Choroid plexus epithelial cell (primary cell): ENCODE measurements around the gene LMAN1L.

Experiments used
- DNase-seq: peaks from one replicate; pipeline ENCODE4 v3.0.0-alpha.2; 2010; ENCODE audit warnings: low read depth
- H3K4me3 ChIP-seq: 2 replicates; pipeline ENCODE4 v1.5.1; 2011; ENCODE audit warnings: low read depth, mild to moderate bottlenecking, control low read depth, low read length, moderate library complexity
- TF ChIP-seq, protein P1 (sequence below): conservative IDR thresholded peaks from 2 replicates; pipeline ENCODE4 v1.5.1; 2011; ENCODE audit warnings: low read depth, mild to moderate bottlenecking, control low read depth, inconsistent platforms, low read length, moderate library complexity

The LMAN1L gene

DNA sequence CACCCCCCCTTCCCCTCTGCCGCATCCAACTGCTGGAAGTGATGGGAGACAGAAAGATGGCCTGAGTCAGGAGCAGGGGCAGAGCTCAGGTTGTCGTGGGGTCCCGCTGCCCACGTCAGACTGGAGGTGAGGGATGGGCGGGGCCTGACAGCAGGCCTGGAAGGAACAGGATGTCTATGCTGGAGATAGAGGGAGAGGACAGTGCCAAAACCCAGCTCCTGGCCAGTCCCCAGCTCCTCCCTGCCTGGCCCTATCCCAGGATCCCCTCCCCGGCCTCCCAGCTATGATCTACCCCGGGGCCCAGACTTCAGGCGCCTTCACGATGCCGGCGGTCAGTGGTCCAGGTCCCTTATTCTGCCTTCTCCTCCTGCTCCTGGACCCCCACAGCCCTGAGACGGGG lies at the start of gene LMAN1L:
TSS of gene LMAN1L (plus strand) at position 303 of the 400 bp plus-strand sequence. CDS start at position 323, 20 bp downstream.
- no peak within 1 kb of the TSS for H3K4me3 ChIP-seq
- DNase-seq, result no peak
- TF ChIP-seq, protein P1, sequence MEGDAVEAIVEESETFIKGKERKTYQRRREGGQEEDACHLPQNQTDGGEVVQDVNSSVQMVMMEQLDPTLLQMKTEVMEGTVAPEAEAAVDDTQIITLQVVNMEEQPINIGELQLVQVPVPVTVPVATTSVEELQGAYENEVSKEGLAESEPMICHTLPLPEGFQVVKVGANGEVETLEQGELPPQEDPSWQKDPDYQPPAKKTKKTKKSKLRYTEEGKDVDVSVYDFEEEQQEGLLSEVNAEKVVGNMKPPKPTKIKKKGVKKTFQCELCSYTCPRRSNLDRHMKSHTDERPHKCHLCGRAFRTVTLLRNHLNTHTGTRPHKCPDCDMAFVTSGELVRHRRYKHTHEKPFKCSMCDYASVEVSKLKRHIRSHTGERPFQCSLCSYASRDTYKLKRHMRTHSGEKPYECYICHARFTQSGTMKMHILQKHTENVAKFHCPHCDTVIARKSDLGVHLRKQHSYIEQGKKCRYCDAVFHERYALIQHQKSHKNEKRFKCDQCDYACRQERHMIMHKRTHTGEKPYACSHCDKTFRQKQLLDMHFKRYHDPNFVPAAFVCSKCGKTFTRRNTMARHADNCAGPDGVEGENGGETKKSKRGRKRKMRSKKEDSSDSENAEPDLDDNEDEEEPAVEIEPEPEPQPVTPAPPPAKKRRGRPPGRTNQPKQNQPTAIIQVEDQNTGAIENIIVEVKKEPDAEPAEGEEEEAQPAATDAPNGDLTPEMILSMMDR, result no peak

DNA sequence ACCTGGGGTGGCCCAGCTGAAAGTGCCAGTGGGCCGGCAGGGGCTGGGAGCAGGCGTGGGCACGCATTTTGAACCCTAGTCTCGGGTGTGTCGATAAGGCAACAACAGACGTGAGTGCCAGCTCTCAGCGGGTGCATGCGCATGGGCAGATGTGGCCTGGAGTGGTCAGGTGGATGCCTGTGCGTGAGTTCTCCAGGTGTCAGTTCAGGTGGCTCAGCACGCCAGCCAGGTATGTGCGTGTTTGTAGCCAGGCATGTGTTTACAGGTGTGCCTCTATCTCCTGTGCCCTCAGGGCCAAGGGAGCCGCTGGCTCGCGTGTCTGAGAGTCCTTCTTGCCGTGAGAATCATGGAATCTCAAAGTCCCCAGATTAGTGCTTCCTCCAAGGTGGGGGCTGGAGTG lies 49.2 kb upstream of the LMAN1L start:
- no peak for DNase-seq
- TF ChIP-seq, protein P1, result no peak
- no peak overlapping the region for H3K4me3 ChIP-seq

DNA sequence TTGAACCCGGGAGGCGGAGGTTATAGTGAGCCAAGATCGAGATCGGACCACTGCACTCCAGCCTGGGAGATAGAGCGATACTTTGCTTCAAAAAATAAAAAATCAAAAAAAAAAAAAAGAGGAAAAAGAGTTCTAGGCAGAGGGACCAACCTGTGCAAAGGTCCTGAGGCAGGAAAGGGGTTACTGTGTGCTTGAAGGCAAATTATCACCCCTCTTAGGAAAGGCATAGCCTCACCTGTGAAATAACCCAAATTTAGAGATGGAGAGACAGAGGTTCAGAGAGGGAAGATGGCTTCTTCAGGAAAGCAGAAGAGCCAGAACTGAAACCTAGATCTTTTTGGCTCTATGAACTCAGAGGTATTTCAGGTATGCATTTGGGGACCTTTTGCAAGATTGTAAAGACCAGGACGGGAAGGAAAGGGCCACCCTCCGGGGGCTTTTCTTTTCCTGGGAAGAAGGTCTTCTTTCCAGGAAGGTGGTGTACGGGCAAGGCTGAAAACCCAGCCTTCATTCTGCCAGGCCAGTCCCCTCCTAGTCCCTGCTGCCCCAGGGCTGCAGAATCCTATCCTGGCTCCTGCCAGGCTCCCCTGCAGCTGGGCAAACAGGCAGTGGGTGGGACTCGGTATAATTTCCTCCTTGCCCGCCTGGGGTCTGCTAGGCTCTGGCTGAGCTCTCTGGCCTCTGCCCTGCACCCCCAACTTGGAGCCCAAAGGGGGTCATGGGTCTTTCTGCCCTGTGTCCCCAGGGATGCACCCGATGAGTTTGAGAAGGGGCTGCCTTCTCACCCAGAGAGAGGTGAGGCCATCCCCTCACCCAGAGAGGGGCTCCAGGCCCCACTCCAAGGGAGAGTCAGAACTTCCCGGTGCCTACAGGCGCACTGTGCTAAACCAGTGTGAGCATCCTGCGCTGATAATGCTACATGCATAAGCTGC lies 45.2 kb upstream of the LMAN1L start:
- H3K4me3 ChIP-seq, result no peak overlapping the region
- DNase-seq, result no peak
- TF ChIP-seq, protein P1, result no peak

DNA sequence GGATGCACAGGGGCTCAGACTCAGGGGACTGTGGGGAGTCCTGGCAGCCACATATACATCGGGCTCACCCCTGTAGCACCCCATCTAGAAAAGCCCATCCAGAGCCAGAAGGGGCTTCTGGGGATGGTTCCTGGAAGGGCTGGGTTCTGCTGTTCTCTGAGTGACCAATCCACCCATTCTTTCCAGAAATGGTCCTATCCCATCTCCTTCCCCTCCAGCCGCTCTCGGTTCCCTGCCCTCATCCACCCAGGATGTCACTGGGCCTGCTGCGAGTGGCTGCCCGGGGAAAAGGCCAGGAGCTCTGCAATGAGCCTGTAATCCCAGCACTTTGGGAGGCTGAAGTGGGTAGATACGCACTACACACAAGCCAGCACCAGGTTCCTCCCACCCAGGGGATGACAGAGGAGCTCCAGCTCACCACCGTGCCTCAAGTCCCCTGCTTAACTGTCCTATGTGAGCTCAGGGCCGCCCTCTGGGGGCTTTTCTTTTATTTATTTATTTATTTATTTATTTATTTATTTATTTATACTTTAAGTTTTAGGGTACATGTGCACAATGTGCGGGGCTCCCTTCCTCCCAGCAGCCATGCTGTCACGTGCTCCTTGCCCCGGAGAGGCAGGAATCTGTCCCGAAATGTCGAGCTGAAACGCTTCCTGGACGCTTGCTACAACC lies 44.4 kb upstream of the LMAN1L start:
- H3K4me3 ChIP-seq, result no peak overlapping the region

DNA sequence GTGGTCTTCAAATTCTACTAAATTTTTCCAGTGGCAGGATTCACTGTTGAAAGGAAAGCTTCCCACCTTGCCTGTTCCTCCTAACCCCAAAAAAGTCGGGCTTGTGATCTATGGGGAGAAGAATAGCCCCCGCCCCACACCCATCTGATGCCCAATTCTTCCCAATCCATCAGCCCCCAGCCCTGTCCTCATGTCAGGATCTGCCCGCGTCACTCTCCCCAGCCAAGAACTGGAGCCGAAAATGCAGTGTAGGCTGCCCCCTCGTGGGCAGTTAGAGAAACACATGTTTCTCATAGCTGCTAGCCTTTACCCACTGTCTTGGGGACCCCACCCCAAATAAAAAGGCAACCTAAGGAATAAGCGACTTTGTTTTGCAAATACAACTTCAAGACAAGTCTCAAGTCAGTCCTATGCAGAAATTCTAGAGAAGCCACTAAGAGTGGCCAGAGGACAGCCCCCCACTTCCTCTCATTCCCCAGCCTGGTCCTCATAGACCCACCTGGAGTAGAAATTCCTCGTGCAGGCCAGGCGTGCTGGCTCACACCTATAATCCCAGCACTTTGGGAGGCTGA lies 43.8 kb upstream of the LMAN1L start:
- no peak overlapping the region for H3K4me3 ChIP-seq
- peak; percentile 50 for DNase-seq
- TF ChIP-seq, protein P1, result peak; percentile 82

More for the DNA sequence above, 44.4 kb upstream of the LMAN1L start:
- DNase-seq, result no peak
- TF ChIP-seq, protein P1, result no peak

DNA sequence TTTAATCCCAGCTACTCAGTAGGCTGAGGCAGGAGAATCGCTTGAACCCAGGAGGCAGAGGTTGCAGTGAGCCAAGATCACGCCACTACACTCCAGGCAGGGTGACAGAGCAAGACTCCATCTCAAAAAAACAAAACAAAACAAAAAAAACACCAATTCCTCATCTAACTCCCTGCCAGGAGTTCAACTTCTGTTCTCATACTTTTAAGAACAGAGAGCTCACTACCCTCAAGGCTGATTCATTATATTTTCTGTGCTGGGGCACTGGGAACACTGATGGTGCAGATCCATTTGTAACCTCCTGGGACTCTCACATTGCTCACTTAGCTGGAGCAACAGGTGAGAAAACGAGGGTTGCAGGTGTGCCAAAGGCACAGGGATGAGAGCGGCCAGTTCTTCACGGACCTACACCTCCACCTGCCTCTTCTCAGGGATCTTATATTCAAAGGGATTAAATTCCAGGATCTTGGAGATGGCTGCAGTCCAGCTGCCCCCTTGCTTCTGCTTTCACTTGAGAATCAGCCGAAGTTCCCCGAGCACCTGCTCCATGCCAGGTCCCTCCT lies 43.1 kb upstream of the LMAN1L start:
- H3K4me3 ChIP-seq, result no peak overlapping the region
- TF ChIP-seq, protein P1, result no peak
- no peak for DNase-seq
